NB4 (cell line): ENCODE results near the gene DNAL1.
A peak's percentile ranks its signal among the peaks of the same experiment; 100 is the strongest.

Source experiments
- DNase-seq: peaks from one replicate; pipeline ENCODE4 v3.0.0; 2010; ENCODE audit warnings: low read depth
- H3K4me3 ChIP-seq: one replicate; pipeline ENCODE4 v1.5.1; 2011; ENCODE audit warnings: mild to moderate bottlenecking, low read depth, low read length, moderate library complexity
- MYC ChIP-seq: IDR thresholded peaks from 2 replicates; pipeline ENCODE4 v1.6.1; 2011; ENCODE audit warnings: low read depth, low read length
- POLR2A ChIP-seq: IDR thresholded peaks from 2 replicates; pipeline ENCODE4 v1.6.1; 2011; ENCODE audit warnings: mild to moderate bottlenecking; ENCODE audit not compliant: insufficient read length; ENCODE audit errors: extremely low read depth
- TF ChIP-seq, protein P1 (sequence below): IDR thresholded peaks from one replicate; pipeline ENCODE4 v1.5.1; 2012; ENCODE audit warnings: low read depth, low read length
- TF ChIP-seq, protein P2 (sequence below): IDR thresholded peaks from 2 replicates; pipeline ENCODE4 v1.6.1; 2011; ENCODE audit warnings: low read depth, low read length

DNAL1 gene

DNA sequence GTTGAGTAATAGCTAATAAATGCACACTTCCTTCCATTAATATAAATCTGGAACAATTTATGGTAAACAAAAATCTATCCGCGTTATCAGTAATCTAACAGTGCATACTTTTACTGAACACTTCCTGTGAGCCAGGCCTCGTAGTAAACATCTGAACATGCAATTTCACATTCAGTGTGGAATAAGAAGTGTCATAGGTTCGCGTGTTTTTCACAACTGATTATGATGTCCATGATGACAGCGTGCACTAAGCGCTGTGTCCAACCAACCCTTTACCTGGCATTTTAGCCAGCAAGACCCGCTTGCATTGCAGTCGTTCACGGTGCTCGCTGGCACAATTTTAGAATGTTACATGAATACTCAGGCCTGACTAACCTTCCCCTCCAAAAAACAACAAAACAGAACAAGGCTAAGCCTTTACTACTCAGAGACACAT, 67.3 kb downstream of the DNAL1 start:
- peak overlapping the region; percentile 81 for H3K4me3 ChIP-seq
- no peak for DNase-seq
- no peak for TF ChIP-seq MYC
- TF ChIP-seq, protein P1, sequence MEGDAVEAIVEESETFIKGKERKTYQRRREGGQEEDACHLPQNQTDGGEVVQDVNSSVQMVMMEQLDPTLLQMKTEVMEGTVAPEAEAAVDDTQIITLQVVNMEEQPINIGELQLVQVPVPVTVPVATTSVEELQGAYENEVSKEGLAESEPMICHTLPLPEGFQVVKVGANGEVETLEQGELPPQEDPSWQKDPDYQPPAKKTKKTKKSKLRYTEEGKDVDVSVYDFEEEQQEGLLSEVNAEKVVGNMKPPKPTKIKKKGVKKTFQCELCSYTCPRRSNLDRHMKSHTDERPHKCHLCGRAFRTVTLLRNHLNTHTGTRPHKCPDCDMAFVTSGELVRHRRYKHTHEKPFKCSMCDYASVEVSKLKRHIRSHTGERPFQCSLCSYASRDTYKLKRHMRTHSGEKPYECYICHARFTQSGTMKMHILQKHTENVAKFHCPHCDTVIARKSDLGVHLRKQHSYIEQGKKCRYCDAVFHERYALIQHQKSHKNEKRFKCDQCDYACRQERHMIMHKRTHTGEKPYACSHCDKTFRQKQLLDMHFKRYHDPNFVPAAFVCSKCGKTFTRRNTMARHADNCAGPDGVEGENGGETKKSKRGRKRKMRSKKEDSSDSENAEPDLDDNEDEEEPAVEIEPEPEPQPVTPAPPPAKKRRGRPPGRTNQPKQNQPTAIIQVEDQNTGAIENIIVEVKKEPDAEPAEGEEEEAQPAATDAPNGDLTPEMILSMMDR: no peak
- TF ChIP-seq, protein P2, sequence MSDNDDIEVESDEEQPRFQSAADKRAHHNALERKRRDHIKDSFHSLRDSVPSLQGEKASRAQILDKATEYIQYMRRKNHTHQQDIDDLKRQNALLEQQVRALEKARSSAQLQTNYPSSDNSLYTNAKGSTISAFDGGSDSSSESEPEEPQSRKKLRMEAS: no peak

DNA sequence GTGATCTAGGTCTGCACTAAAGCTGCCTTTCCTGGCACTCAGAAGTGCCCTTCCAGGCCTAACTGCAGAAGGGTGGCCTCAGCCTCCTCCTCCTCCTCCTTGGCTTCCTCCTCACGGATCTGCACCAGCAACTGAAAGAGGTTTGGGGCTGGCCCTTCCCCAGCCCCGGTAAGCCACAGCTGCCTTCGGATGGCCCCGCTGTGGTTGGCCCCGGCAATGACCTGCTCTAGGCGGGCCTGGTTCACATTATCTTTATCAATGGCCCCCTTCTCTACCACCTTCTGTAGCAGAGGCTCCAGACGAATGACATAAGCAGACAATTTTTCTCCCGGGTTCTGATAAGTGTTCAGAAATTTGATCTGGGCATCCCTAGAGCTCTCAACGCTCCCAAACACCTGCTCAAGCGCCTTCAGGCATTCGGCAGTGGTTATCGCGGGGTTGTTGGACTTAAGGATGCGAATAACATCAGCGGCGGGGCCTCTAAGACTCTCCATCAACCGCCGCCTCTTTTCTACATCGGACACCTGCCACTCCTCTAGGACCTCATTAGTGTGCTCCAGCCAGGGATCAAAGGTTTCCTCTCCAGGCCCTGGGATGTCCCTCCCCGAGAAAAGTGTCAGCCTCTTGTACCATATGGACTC, 67.9 kb downstream of the DNAL1 start:
- TF ChIP-seq, protein P1: no peak
- no peak for TF ChIP-seq POLR2A
- TF ChIP-seq MYC: no peak
- TF ChIP-seq, protein P2: no peak
- DNase-seq: peak; percentile 79
- peak overlapping the region; percentile 81 for H3K4me3 ChIP-seq

DNA sequence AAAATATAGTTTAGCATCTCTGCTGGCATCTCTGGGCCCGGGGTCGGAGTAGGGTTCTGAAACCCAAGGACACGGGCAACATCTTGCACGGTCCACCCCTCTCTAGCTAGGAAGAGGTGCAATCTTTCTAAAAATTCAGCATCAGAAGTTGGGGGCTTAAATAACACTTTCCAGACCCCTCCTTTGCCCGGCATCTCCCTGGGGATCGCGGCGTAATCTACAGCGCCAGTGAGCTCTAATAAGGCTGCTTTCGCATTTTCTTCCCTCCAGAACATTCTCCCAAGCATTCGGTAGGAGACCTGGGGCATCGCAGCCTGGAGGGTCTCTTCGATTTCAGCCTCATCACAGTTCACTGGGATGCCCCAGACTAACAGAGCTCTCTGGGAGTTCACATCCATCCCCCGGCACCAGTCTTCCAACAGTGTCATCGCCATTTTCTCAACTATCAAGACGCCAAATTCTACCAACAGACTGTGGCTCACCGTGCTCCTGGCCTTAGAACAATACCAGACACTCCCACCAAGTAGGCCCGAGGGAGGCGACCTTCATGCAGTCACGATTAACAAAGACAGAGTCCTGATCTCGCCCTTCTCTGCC, 68.5 kb downstream of the DNAL1 start:
- peak overlapping the region; percentile 81 for H3K4me3 ChIP-seq
- TF ChIP-seq, protein P1: no peak
- no peak for TF ChIP-seq POLR2A
- no peak for TF ChIP-seq MYC
- TF ChIP-seq, protein P2: no peak
- no peak for DNase-seq

DNA sequence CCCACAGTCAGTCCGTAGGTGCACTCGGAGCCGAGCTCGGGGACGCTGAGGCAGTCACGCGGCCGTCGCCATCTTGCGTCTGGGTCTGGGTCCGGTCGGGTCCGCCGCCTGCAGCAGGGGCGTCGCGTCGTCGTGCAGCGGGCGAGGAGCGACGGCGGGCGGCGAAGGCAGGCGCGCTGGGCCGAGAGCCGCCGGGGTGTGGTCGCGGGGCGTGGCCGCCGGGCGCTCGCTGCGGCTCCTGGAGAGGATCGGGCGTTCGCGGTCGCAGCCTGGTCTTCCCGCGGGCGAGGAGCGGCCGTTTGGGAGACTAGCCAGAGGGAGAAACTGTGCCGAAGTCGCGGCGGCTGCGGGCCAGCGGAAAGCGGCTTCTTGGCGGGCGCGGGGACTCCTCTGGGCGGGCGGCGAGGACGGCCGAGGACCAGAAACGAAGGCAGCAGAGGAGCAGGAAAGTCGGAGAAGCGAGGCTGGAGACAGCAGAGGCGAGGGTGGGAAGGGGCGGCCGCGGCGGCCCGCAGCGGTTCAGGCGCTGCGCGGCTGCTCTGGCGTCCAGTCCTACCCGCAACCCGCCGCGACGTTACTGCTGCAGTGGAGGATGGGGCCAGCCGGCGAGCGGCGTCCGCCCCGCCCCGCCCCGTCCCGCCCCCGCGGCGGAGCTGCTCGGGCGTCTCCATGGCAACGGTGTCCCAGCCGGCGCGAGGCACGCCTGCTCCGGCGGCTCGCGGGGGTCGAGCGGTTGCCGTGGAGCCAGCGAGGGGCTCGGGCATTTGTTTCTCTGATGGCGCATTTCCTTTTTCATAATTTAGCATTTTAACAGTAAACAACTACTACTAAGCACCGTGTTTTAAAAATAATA, 69.2 kb downstream of the DNAL1 start, which contains the start of gene PNMA1:
Gene PNMA1, minus strand, starts transcription at position 582 of the 853 bp plus-strand sequence. CDS start 745 bp downstream, outside the sequence.
- peak within 1 kb of the TSS; percentile 81 for H3K4me3 ChIP-seq
- DNase-seq: peak; percentile 89
- TF ChIP-seq, protein P2: no peak; the same call in 1 of the 2 replicates
- peak; percentile 70 for TF ChIP-seq POLR2A
- peak; percentile 82 for TF ChIP-seq MYC

DNA sequence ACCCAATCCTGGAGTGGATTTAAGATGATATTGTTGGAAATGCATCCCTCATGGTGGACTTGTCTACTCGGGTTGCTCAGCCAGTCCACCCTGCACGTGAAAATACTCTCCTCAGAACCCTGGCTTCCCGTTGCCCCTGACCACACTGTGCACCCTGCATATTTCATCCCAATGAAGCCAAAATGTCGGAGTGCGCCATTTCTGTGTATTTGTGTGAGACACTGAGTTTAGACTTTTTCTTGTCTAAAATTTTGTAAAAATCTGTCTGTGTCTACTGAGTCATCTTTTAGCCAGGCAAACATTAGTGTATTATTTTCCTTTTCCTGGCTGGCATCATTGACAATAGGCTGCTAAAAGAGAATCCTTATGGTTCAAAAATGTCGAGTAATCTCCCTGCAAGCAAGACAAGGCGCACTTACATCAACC, 69.9 kb downstream of the DNAL1 start:
- H3K4me3 ChIP-seq: peak overlapping the region; percentile 44
- DNase-seq: no peak
- TF ChIP-seq, protein P2: no peak
- TF ChIP-seq, protein P1: no peak
- no peak for TF ChIP-seq MYC
- no peak for TF ChIP-seq POLR2A

DNA sequence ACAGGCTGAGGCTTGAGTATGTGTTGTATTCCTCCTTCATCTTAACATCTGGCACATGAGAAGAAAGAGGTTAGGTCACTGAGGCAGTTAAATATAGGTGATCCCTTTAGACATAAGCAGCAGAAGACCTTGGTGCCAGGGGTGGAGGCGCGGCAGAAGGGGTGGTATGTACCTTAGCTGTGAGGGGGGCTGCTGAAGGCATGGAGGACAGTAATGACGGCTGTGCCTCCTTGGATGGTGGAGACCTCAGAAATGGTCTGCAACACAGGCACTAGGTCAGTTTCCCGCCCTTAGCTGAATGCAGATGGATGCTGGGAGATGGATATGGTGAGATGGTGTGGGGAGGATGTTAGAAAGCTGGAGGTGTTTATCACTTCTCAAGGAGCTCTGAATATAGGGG, 70.9 kb downstream of the DNAL1 start:
- H3K4me3 ChIP-seq: no peak overlapping the region

More for the DNA sequence above, 70.9 kb downstream of the DNAL1 start:
- TF ChIP-seq MYC (no peak), POLR2A (no peak)
- TF ChIP-seq, protein P2: no peak
- TF ChIP-seq, protein P1: no peak
- DNase-seq: no peak
